GM21526 (cell line): Measurements from ENCODE around the gene SLC35F3.

ENCODE experiments used
- ATAC-seq: cut with Tn5 transposase; IDR thresholded peaks from one replicate; pipeline ENCODE4 v1.9.1; 2021; ENCODE audit warnings: moderate library complexity; ENCODE audit not compliant: unreplicated experiment, low FRiP score

SLC35F3 gene

GRCh38 chr1:234018816-234019215 is 114.3 kb downstream of the SLC35F3 start:
- ATAC-seq, result no peak

- no peak for ATAC-seq
Measured at GRCh38 chr1:234019387-234019786, 114.9 kb downstream of the SLC35F3 start.

- ATAC-seq, result no peak
Measured at GRCh38 chr1:234022302-234022701, 117.8 kb downstream of the SLC35F3 start.

- ATAC-seq, result no peak
Measured at GRCh38 chr1:234039603-234040002, 135.1 kb downstream of the SLC35F3 start.

- no peak for ATAC-seq
Measured at GRCh38 chr1:234040446-234041317, 136.2 kb downstream of the SLC35F3 start.

GRCh38 chr1:234044079-234044478 is 139.6 kb downstream of the SLC35F3 start:
- no peak for ATAC-seq

GRCh38 chr1:234047123-234047522 is 142.6 kb downstream of the SLC35F3 start:
- ATAC-seq, result no peak

GRCh38 chr1:234062166-234062565 is 157.7 kb downstream of the SLC35F3 start:
- ATAC-seq, result no peak

GRCh38 chr1:234065794-234066447 is 161.4 kb downstream of the SLC35F3 start:
- ATAC-seq, result no peak

- ATAC-seq, result no peak
Measured at GRCh38 chr1:234067581-234068337, 163.3 kb downstream of the SLC35F3 start.

- no peak for ATAC-seq
Measured at GRCh38 chr1:234069760-234070159, 165.3 kb downstream of the SLC35F3 start.

GRCh38 chr1:234072793-234073192 is 168.3 kb downstream of the SLC35F3 start:
- ATAC-seq, result no peak

GRCh38 chr1:234078143-234078542 is 173.7 kb downstream of the SLC35F3 start:
- ATAC-seq, result no peak

- no peak for ATAC-seq
Measured at GRCh38 chr1:234079896-234080295, 175.4 kb downstream of the SLC35F3 start.

GRCh38 chr1:234083460-234083859 is 179.0 kb downstream of the SLC35F3 start:
- ATAC-seq, result no peak

GRCh38 chr1:234089396-234089795 is 184.9 kb downstream of the SLC35F3 start:
- ATAC-seq, result no peak

GRCh38 chr1:234090212-234091064 is 186.0 kb downstream of the SLC35F3 start:
- ATAC-seq, result no peak

- no peak for ATAC-seq
Measured at GRCh38 chr1:234091065-234091401, 186.6 kb downstream of the SLC35F3 start.

GRCh38 chr1:234091876-234092275 is 187.4 kb downstream of the SLC35F3 start:
- ATAC-seq, result no peak

GRCh38 chr1:234093107-234093506 is 188.6 kb downstream of the SLC35F3 start:
- ATAC-seq, result no peak
